ENCODE data around the gene TCP11L1.

- TF ChIP-seq EP300 (IDR thresholded peaks at IDR 0.05) (no peak), POLR2AphosphoS5 (IDR thresholded peaks at IDR 0.05) (no peak), CTCF (IDR thresholded peaks at IDR 0.05) (no peak)
Measured at GRCh38 chr11:33005175-33005574, 34.2 kb upstream of the TCP11L1 start.
